Activated naive CD4-positive, alpha-beta T cell treated with Interleukin-2 at 50 U/mL for 16 hours (primary cell): ENCODE data around the gene TNS3.

Experiments
- DNase-seq: peaks from one replicate; pipeline ENCODE4 v3.0.0-alpha.2; 2020

The TNS3 gene

DNA sequence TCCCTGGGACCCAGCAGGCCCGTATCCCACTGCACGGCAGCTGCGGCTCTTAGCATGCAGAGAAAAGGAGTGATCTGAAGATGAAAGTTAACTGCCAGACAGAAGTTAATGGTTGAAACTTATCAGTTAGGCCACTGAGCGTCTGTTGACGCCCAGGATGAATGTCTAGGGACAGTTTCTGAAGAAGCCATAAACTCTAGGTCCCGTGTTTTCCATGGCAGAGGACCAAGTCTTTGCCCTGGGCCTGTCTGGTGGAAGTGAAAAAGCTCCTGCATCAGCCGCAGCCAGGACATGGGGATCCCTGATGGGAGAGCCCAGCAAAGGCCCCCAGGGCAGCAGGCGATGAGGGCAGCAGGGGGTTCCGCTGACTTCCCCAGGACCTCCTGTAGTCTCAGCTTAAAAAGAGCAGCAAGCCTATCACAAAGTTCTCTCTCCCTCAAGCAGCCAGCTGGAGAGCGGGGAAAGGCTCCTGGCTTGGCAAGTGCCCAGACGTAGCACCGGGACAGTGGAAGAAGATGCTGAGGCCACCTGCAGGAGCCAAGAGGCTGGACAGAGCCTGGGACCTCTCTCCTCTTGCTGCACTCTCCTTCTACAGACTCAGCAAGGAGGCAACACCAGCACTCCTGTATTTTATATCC is 79.6 kb downstream of the TNS3 start:
- no peak for DNase-seq

- DNase-seq: no peak
Observed at GRCh38 chr7:47501406-47501805, 80.5 kb downstream of the TNS3 start.

DNA sequence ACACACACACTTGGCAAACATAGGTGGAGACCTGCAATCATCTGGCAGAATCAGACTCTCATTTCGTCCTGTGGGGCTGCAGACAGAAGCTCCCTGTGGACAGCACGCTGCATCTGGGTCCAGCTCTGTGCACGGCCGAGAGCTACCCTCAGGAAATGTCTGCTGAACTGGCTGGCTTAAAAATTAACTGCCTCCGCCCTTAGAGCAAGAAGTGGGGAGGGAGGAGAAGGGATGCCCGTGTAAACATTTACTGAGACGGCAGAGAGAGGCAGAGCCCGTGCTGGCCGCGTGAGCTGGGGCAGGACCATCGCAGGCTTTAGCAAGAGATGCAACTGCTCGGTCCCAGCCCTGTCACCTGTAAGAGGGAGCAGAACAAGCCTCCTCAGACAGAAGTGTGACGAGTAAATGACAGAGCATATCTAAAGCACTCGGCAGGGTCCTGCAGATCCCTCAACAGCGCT is 81.8 kb downstream of the TNS3 start:
- no peak for DNase-seq

DNA sequence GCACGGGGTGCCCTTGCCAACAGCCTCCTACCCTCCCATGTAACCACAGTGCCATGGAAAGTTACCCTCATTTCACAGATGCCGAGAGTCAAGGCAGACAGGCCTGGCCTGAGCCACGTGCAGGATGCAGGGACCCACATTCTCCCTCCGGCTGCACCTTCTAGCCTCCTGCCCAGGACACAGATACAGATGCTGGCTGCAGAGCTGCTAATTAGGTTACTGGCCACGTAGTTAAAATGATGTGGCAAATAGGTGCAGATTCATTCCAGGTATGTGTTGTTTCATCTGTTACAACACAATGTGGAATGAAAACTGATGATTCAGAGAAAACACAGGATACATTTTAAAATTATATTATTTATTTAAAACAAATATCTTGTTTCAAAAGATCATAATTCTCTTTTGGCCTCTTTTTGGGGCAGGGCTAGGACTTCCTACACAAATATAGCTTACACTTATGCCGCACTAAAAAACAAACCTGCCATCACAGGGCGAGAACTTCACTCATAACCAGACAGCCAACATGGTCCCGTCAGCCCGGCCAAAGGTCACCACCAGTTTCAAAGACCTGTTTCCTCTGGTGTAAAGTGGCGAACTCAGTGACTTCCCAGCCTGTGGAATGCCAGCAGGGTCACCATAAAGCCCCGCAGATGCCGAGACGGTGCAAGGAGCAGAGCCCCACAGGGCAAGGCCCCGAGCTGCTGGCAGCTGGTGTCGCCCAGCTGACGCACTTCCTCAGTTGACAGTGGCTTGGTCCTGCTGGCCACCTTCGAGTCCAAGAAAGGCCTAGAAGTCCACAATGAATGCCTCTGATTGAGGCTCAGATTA is 83.5 kb downstream of the TNS3 start:
- DNase-seq: no peak

- no peak for DNase-seq
Observed at GRCh38 chr7:47497367-47498096, 84.4 kb downstream of the TNS3 start.

GRCh38 chr7:47496666-47497065 is 85.2 kb downstream of the TNS3 start:
- no peak for DNase-seq

DNA sequence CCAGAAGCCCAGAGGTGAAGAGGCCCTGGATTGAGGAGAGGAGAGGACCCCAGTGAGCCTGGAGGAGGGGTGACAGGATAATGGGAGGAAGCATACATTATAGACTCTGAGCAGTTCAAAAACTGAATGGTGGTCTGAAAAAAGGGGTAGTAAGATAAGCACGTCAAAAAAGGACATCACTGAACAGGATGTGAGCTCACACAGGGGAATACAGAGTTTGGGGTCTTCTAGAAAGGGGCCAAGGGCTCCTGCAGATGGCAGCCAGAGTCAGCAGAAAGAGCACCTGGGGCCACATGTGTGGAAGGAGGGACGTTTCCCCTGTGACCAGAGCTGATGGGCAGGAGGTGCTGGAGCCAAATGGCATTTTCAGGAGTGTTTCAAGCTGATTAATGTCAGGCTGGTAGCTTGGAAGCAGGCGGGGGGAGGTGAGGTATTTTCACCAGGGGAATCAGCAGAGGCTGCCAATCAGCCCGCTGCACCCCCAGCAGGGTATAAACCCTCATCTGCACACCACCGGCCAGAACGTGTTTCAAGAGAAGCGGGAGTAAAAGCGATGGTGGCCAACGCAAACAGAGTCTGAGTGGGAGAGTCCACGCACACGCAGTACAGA is 85.8 kb downstream of the TNS3 start:
- DNase-seq: no peak

- DNase-seq: no peak
Observed at GRCh38 chr7:47493976-47494911, 87.7 kb downstream of the TNS3 start.

GRCh38 chr7:47492716-47493325 is 89.1 kb downstream of the TNS3 start:
- DNase-seq: no peak

GRCh38 chr7:47490501-47491265 is 91.2 kb downstream of the TNS3 start:
- no peak for DNase-seq

DNA sequence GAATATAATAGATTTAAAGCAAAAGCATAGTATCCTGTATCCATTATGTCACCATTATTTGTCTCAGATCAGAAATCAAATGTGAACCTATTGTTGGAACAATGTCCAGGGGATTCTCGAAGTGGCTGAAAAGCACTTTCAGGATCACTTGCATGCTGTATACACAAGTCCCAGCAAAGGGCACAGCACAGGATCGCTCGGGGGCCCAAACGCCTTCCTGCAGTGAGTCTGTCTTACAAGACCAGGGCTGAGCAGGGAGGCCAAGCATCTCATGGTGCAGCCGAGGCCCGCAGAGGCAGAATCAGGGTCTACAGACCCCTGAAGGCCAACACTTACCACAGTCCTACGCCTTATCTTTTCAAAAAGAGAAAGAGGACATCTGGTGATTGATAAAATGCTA is 92.3 kb downstream of the TNS3 start:
- DNase-seq: no peak

GRCh38 chr7:47488969-47489342 is 93.0 kb downstream of the TNS3 start:
- no peak for DNase-seq

DNA sequence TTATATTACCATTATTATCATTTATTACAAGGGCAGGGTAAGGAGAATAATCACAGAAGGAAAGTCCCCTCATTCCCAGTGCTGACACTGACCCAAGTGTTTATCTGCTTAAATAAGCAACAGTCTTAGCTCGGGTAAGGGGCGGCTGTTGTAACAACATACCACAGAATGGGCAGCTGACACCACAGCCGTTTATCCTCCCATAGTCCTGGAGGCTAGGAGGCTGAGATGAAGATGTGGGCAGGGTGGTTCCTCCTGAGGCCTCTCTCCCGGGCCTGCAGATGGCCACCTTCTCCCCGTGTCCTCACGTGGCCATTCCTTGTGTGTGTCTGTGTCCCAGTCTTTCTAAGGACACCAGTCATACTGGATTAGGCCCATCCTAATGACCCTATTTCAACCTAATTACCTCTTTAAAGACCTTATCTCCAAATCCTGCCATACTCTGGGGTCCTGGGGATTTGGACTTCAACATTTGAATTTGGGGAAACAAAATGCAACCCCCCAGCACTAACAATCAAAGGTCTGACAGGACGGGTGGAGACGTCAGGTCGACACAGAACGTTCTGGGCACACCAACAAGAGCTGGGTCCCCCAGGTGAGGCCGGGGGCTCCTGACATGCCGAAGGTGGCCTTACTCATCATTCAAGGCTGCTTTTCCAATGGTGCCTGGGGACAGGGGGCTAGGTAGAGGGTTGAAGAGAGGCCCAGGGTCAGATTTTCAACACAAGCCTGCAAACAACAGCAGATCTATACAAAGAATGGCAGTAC is 93.5 kb downstream of the TNS3 start:
- DNase-seq: no peak

- no peak for DNase-seq
Observed at GRCh38 chr7:47485640-47486435, 96.1 kb downstream of the TNS3 start.

DNA sequence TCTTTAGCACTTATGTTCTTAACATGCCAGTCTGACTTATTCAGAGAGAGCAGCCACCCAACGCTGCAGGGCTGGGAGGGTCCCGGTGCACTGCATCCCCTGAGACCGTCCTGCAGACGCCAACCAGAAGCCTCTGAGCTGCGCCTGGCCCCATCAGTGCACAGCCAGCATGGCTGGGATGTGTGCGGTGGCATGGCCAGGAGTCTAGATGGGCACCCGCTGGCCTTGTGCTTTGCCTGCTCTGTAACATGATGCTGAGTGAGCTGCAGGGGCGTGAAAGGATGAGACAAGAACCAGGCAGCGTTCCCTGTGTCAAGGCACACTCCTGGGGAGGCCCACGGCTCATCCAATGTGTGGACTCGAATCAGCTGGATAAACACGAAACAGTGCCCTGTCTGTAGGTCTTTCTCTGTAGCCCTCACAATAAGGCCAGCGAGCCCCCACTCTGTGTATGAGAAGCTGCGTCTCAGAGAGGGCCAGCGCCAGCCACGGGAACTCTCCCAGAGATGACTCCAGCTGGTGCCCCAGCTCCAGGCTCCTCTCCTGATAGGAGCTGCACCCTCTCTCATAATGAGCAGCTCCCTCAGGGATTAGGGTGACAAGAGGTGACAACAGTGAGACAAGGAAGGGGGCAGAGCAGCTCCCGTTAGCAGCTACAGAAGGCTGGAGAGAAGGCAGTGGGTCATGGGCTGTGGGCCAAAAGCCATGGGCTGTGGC is 96.8 kb downstream of the TNS3 start:
- no peak for DNase-seq

- no peak for DNase-seq
Observed at GRCh38 chr7:47484457-47484856, 97.5 kb downstream of the TNS3 start.

DNA sequence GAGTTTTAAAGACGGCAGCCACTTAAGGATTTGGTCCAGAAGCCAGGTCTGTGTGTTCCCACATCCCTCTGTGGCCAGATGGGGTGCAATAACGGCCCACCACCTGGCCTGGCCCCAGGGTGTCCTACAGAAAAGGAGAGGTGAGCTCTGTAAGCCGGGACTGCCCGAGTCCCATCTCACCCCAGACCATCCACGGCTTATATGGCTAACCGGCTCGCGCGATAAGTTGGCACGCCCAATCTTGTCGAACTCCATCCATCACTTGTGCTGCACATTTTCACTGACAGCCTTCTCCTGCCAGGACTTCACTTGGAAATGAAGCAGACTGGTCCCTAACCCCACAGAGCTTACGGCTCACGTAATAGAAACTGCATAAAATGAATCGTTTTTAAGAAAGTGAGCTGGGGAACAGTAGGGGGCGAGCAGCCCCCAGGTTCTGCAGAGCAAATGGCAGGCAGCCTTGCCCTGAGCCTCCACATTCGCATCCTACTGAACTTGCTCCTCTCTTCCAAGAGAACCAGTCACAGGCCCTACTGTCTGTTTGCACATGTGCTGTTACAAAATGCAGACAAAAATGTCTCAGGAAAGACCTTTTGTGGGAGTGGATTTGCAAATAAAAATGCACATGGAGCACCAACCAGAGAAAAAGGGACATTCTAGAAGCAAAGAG is 98.2 kb downstream of the TNS3 start:
- DNase-seq: no peak
